Kidney epithelial cell (primary cell): Measurements from ENCODE around the gene GABRA4. TPM values are rescaled to one million over a fixed set of nuclear protein-coding genes. Genes with fewer than 3 reads are reported as not detected.

Source experiments
- DNase-seq: peaks from one replicate; pipeline ENCODE4 v3.0.0-alpha.2; 2010; ENCODE audit warnings: low read depth
- H3K27me3 ChIP-seq: 2 replicates; pipeline ENCODE4 v1.6.0; 2011; ENCODE audit warnings: low read length; ENCODE audit not compliant: control insufficient read depth, insufficient read depth
- H3K36me3 ChIP-seq: 2 replicates; pipeline ENCODE4 v1.5.1; 2011; ENCODE audit warnings: low read length; ENCODE audit not compliant: control insufficient read depth, insufficient read depth
- H3K4me3 ChIP-seq: 2 replicates; pipeline ENCODE4 v1.5.1; 2011; ENCODE audit warnings: low read depth, mild to moderate bottlenecking, control low read depth, low read length
- total RNA-seq: library from RNA; depleted of rRNA; stranded (reverse); fragments of >200 nt; gene quantifications from 2 replicates; pipeline ENCODE4 v1.2.3, GENCODE V29; 2015
- TF ChIP-seq, protein P1 (sequence below): IDR thresholded peaks from 2 replicates; pipeline ENCODE4 v1.5.1; 2011; ENCODE audit warnings: mild to moderate bottlenecking, moderate library complexity, low read length, control low read depth, inconsistent platforms; ENCODE audit not compliant: insufficient read depth, poor library complexity, severe bottlenecking

Gene GABRA4
- total RNA-seq, 1 donor from 2014 or later = not detected

DNA sequence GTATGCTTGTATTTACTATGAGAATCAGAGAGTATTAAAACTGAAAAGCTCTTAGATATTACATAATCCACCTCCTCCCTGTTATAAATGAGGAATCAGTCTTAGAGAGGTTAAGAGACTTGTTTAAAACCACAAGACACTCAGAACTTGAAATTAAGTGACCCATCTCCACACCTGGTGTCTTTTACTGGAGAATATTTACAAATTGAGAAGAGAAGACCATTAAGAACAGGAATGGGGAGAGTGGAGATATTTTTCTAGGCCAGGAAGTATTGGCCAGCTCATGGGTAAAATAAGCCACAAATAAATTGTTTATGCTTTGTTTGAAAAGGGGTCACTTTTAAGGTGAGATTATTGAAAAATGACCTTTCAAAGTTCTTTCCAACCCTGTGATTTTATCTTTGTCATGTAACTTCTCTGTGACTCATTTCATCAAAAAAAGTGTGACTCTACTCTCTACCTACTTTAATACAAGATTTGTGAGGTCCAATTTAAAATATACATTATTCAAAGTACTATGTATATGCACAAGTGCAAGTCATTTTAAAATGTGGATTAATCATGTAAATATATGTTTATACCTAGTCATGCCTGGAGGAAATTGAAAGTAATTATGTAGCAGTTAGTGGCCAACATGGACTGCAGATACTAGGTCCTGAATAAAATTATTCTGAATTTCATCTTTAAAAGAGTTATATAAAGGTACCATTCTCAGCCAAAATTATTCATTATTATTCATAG is 68.4 kb downstream of the GABRA4 start:
- Histone ChIP-seq H3K4me3 (no peak overlapping the region), H3K27me3 (no peaks in the 10 kb centered on the region), H3K36me3 (no peaks in the 10 kb centered on the region)
- TF ChIP-seq, protein P1, sequence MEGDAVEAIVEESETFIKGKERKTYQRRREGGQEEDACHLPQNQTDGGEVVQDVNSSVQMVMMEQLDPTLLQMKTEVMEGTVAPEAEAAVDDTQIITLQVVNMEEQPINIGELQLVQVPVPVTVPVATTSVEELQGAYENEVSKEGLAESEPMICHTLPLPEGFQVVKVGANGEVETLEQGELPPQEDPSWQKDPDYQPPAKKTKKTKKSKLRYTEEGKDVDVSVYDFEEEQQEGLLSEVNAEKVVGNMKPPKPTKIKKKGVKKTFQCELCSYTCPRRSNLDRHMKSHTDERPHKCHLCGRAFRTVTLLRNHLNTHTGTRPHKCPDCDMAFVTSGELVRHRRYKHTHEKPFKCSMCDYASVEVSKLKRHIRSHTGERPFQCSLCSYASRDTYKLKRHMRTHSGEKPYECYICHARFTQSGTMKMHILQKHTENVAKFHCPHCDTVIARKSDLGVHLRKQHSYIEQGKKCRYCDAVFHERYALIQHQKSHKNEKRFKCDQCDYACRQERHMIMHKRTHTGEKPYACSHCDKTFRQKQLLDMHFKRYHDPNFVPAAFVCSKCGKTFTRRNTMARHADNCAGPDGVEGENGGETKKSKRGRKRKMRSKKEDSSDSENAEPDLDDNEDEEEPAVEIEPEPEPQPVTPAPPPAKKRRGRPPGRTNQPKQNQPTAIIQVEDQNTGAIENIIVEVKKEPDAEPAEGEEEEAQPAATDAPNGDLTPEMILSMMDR = no peak
- no peak for DNase-seq

DNA sequence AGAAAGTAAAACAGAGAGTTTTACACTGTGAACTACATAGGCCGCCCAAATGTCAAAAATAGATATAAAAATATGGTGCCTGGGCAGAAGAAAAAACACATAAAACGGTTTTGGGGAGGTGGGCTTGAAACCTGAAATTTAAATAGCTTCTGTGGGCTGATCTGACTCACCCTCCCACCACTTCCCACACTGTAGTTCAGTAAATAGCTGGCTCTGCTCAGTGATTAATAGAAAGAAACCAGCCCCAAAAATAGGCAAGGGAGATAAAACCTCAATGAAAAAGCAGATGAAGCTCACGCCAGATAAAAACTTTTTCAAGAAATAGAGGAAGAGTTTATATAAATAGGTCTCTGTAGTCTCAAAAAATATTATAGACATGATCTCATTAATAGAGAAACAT is 71.2 kb downstream of the GABRA4 start:
- Histone ChIP-seq H3K36me3 (no peaks in the 10 kb centered on the region), H3K27me3 (no peaks in the 10 kb centered on the region), H3K4me3 (no peak overlapping the region)
- TF ChIP-seq, protein P1 = no peak
- no peak for DNase-seq

DNA sequence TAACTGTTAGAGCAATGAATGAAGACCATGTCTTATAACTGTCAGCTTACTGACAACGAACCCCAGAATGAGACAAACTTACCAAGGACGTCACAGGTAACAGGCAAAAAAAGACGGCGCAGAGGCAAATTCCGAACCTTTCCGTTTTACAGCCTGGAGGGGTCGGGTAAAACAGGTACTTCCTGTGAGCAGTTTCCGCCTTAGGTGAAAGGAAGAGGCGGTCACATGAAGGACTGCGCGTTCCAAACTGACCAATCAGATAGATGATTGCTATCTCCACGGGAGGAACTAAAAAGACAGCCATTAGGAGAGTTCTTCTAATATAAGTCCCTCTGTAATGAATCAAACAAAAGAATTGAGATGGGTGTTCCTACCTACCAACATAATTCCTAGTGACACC is 84.3 kb downstream of the GABRA4 start, which contains the start of gene COX7B2:
Gene COX7B2, minus strand, starts transcription at position 168 of the 400 bp plus-strand sequence. CDS start 174,053 bp downstream, outside the sequence.
- no peak within 1 kb of the TSS for H3K4me3 ChIP-seq
- no peak for DNase-seq
- TF ChIP-seq, protein P1 = no peak

DNA sequence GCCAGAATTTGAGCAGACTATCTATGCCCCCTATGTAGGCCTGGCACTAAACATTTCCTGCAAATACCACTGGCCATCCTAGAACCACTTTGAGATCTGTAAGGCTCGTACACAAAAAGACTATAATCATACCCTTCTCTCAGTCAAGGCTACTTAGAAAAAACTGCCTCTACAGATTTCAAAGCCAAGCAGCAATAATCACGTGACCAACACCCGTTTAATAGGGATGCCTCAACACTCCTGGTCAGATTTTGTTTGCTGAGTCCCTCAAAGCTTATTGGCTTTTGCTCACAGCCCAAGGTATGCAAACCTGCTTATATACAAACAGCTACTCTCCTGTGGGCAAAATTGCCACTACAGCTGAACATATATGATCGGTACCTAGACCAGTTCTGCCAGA is 85.2 kb downstream of the GABRA4 start:
- H3K36me3 ChIP-seq = no peaks in the 10 kb centered on the region
- no peak overlapping the region for H3K4me3 ChIP-seq
- TF ChIP-seq, protein P1 = no peak
- H3K27me3 ChIP-seq = no peaks in the 10 kb centered on the region
- DNase-seq = no peak

More for the DNA sequence above, 84.3 kb downstream of the GABRA4 start, which contains the start of gene COX7B2:
- Histone ChIP-seq H3K27me3 (no peaks in the 10 kb centered on the region), H3K36me3 (no peaks in the 10 kb centered on the region)

DNA sequence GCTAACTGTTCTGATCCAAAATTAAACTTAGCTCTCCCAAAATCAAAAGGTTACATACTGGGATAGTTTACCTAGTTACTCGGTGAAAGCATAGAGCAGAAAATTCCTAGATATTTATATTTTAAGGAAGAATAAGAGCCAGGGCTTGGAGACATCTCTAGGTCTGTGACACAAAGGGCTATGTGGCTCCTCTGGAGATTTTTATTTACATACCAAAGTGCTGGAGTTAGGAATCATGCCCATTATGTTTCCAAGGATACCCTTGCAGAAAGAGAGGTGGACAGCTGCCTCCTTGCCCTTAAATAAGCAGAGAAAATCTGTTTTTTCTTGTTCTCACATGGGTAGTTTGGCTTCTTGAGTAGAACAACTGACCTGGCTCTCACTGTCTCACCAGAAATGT is 93.3 kb downstream of the GABRA4 start:
- no peak for DNase-seq
- Histone ChIP-seq H3K36me3 (no peaks in the 10 kb centered on the region), H3K4me3 (no peak overlapping the region), H3K27me3 (no peaks in the 10 kb centered on the region)
- TF ChIP-seq, protein P1 = no peak

DNA sequence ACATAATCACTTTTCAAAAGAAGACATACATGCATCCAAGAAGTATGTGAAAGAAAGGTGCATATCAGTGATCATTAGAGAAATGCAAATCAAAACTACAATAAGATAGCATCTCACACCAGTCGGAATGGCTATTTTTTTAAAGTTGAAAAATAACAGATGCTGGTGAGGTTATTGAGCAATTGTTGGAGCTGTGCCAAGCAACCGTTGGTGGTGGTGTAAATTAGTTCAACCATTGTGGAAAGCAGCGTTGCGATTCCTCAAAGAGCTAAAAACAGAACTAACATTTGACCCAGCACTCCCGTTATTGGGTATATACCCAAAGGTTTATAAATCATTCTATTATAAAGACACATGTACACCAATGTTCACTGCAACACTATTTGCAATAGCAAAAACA is 98.6 kb downstream of the GABRA4 start:
- TF ChIP-seq, protein P1 = no peak
- H3K27me3 ChIP-seq = no peaks in the 10 kb centered on the region
- H3K36me3 ChIP-seq = no peaks in the 10 kb centered on the region
- H3K4me3 ChIP-seq = no peak overlapping the region
- DNase-seq = no peak
